HEK293T (cell line): ENCODE data around the gene SH3BP4.

Experiments
- CTCF ChIA-PET: fragments of 350-600 bp; formaldehyde crosslinking; extraction: SDS; loops from one replicate; lab custom pipeline; 2021; ENCODE audit warnings: antibody characterized with exemption, inconsistent platforms; lab: Yijun Ruan, JAX
- POLR2A ChIA-PET: fragments of 350-600 bp; formaldehyde crosslinking; extraction: SDS; loops from one replicate; lab custom pipeline; 2020; ENCODE audit warnings: antibody characterized with exemption, inconsistent platforms; lab: Yijun Ruan, JAX
- DNase-seq: peaks from one replicate; pipeline ENCODE4 v3.0.0; 2012; ENCODE audit warnings: mixed read lengths; ENCODE audit errors: extremely low spot score
- ARNT ChIP-seq: fragments of 450-650 bp; IDR thresholded peaks from 2 replicates; pipeline ENCODE4 v1.6.1; 2017; ENCODE audit warnings: mild to moderate bottlenecking
- BHLHE40 ChIP-seq: fragments of 450-650 bp; IDR thresholded peaks from 2 replicates; pipeline ENCODE4 v1.6.1; 2016; ENCODE audit warnings: mild to moderate bottlenecking, moderate library complexity, borderline replicate concordance
- CTBP1 ChIP-seq: fragments of 450-650 bp; IDR thresholded peaks from 2 replicates; pipeline ENCODE4 v1.6.1; 2016; ENCODE audit warnings: borderline replicate concordance
- ELF4 ChIP-seq: fragments of 450-650 bp; IDR thresholded peaks from 2 replicates; pipeline ENCODE4 v1.6.1; 2017; ENCODE audit warnings: antibody characterized with exemption
- FOXA1 ChIP-seq: fragments of 450-650 bp; IDR thresholded peaks from 2 replicates; pipeline ENCODE4 v1.6.1; 2016; ENCODE audit warnings: mild to moderate bottlenecking
- FOXK2 ChIP-seq: fragments of 450-650 bp; IDR thresholded peaks from 2 replicates; pipeline ENCODE4 v1.6.1; 2016; ENCODE audit warnings: mild to moderate bottlenecking
- FOXM1 ChIP-seq: fragments of 450-650 bp; IDR thresholded peaks from 2 replicates; pipeline ENCODE4 v1.6.1; 2017; ENCODE audit warnings: mild to moderate bottlenecking, borderline replicate concordance
- HDGF ChIP-seq: fragments of 450-650 bp; IDR thresholded peaks from 2 replicates; pipeline ENCODE4 v1.6.1; 2017; ENCODE audit warnings: antibody characterized with exemption, borderline replicate concordance
- L3MBTL2 ChIP-seq: fragments of 450-650 bp; conservative IDR thresholded peaks from 2 replicates; pipeline ENCODE4 v1.6.1; 2016; ENCODE audit warnings: mild to moderate bottlenecking
- LEF1 ChIP-seq: fragments of 450-650 bp; IDR thresholded peaks from 2 replicates; pipeline ENCODE4 v1.6.1; 2017; ENCODE audit warnings: mild to moderate bottlenecking, borderline replicate concordance
- NFRKB ChIP-seq: fragments of 450-650 bp; IDR thresholded peaks from 2 replicates; pipeline ENCODE4 v1.6.1; 2016; ENCODE audit warnings: mild to moderate bottlenecking, moderate library complexity
- PKNOX1 ChIP-seq: fragments of 450-650 bp; IDR thresholded peaks from 2 replicates; pipeline ENCODE4 v1.6.1; 2016
- SP1 ChIP-seq: fragments of 450-650 bp; IDR thresholded peaks from 2 replicates; pipeline ENCODE4 v1.6.1; 2017
- SUZ12 ChIP-seq: fragments of 450-650 bp; IDR thresholded peaks from 2 replicates; pipeline ENCODE4 v1.6.1; 2016; ENCODE audit warnings: mild to moderate bottlenecking
- TARDBP ChIP-seq: fragments of 450-650 bp; IDR thresholded peaks from 2 replicates; pipeline ENCODE4 v1.6.1; 2016
- ZNF384 ChIP-seq: fragments of 450-650 bp; IDR thresholded peaks from 2 replicates; pipeline ENCODE4 v1.6.1; 2016

Gene SH3BP4

GRCh38 chr2:234993541-234993981 lies 41.7 kb downstream of the SH3BP4 start:
- TF ChIP-seq CTBP1, result no peak
- no peak for TF ChIP-seq HDGF
- TF ChIP-seq ZNF384, result no peak
- no peak for TF ChIP-seq SUZ12
- TF ChIP-seq LEF1, result no peak
- no peak for TF ChIP-seq PKNOX1
- TF ChIP-seq ARNT, result no peak
- no peak for TF ChIP-seq NFRKB
- TF ChIP-seq FOXK2, result no peak
- TF ChIP-seq SP1, result no peak
- no peak for TF ChIP-seq FOXA1
- TF ChIP-seq FOXM1, result no peak
- TF ChIP-seq BHLHE40, result no peak
- no peak for TF ChIP-seq ELF4
- TF ChIP-seq L3MBTL2, result no peak
- no peak for TF ChIP-seq TARDBP
- POLR2A ChIA-PET, result no interaction called here
- no peak for DNase-seq
- CTCF ChIA-PET, result interaction anchor here (0.7 kb wide), 1 partner anchor 13 kb away, joined by 3 read pairs; no protein-coding TSS in a partner anchor

- ChIA-PET POLR2A (no interaction called here), CTCF (no interaction called here)
- TF ChIP-seq PKNOX1 (no peak), ZNF384 (no peak), FOXK2 (no peak), NFRKB (no peak), L3MBTL2 (no peak), SP1 (no peak), FOXM1 (no peak), FOXA1 (no peak), LEF1 (no peak), TARDBP (no peak), SUZ12 (no peak), ELF4 (no peak), BHLHE40 (no peak), CTBP1 (no peak)
- no peak for DNase-seq
These were observed 42.9 kb downstream of the SH3BP4 start for GRCh38 chr2:234994438-234995321.

- TF ChIP-seq ARNT (no peak), CTBP1 (no peak), ZNF384 (no peak), NFRKB (no peak), SUZ12 (no peak), BHLHE40 (no peak), FOXK2 (no peak), LEF1 (no peak), TARDBP (no peak), FOXA1 (no peak)
- DNase-seq, result no peak
- CTCF ChIA-PET, result no interaction called here
- POLR2A ChIA-PET, result no interaction called here
These were observed 43.7 kb downstream of the SH3BP4 start for GRCh38 chr2:234995332-234996068.

GRCh38 chr2:234996069-234996940 lies 44.5 kb downstream of the SH3BP4 start:
- ChIA-PET CTCF (no interaction called here), POLR2A (no interaction called here)
- no peak for DNase-seq
- TF ChIP-seq FOXA1 (no peak), LEF1 (no peak), HDGF (no peak), PKNOX1 (no peak), BHLHE40 (no peak), CTBP1 (no peak), L3MBTL2 (no peak), FOXK2 (no peak), NFRKB (no peak), FOXM1 (no peak), SUZ12 (no peak), ZNF384 (no peak), ARNT (no peak), SP1 (no peak), TARDBP (no peak), ELF4 (no peak)

- POLR2A ChIA-PET, result no interaction called here
- TF ChIP-seq NFRKB (no peak), PKNOX1 (no peak), TARDBP (no peak), FOXM1 (no peak), BHLHE40 (no peak), ELF4 (no peak), FOXK2 (no peak), HDGF (no peak), ARNT (no peak), L3MBTL2 (no peak), SP1 (no peak), CTBP1 (no peak), ZNF384 (no peak), SUZ12 (no peak), LEF1 (no peak), FOXA1 (no peak)
- CTCF ChIA-PET, result no interaction called here
- DNase-seq, result no peak
These were observed 45.1 kb downstream of the SH3BP4 start for GRCh38 chr2:234996941-234997270.
